HCEC 1CT (cell line): Measurements from ENCODE around the gene ERBB4.

Experiments
- DNase-seq: peaks from one replicate; pipeline ENCODE4 v3.0.0-alpha.2; 2017

ERBB4 gene

GRCh38 chr2:212538305-212539071, at the start of gene ERBB4:
Gene ERBB4, minus strand, starts transcription at chr2:212538802. Its CDS starts 272 bp downstream, at chr2:212538530.
- DNase-seq = no peak

- no peak for DNase-seq
Measured at GRCh38 chr2:212580117-212580516, 41.5 kb upstream of the ERBB4 start.

- DNase-seq = no peak
Measured at GRCh38 chr2:212556296-212556695, 17.7 kb upstream of the ERBB4 start.

- DNase-seq = no peak
Measured at GRCh38 chr2:212554233-212554632, 15.6 kb upstream of the ERBB4 start.

GRCh38 chr2:212549941-212550340, 11.3 kb upstream of the ERBB4 start:
- DNase-seq = no peak

GRCh38 chr2:212549463-212549862, 10.9 kb upstream of the ERBB4 start:
- DNase-seq = no peak

GRCh38 chr2:212548455-212548819, 9.8 kb upstream of the ERBB4 start:
- DNase-seq = peak; percentile 59

- DNase-seq = no peak
Measured at GRCh38 chr2:212547716-212548454, 9.3 kb upstream of the ERBB4 start.

- no peak for DNase-seq
Measured at GRCh38 chr2:212546669-212547068, 8.1 kb upstream of the ERBB4 start.

GRCh38 chr2:212540341-212540740, 1.7 kb upstream of the ERBB4 start:
- DNase-seq = no peak

GRCh38 chr2:212539072-212539880, 674 bp upstream of the ERBB4 start:
- peak; percentile 19 for DNase-seq

- no peak for DNase-seq
Measured at GRCh38 chr2:212537726-212538304, 787 bp downstream of the ERBB4 start.

- DNase-seq = peak; percentile 25
Measured at GRCh38 chr2:212536817-212537725, 1.5 kb downstream of the ERBB4 start.

GRCh38 chr2:212535996-212536816, 2.4 kb downstream of the ERBB4 start:
- DNase-seq = no peak

- no peak for DNase-seq
Measured at GRCh38 chr2:212534336-212534735, 4.3 kb downstream of the ERBB4 start.

GRCh38 chr2:212532585-212532984, 6.0 kb downstream of the ERBB4 start:
- no peak for DNase-seq

GRCh38 chr2:212532087-212532486, 6.5 kb downstream of the ERBB4 start:
- DNase-seq = no peak

- DNase-seq = no peak
Measured at GRCh38 chr2:212531499-212531898, 7.1 kb downstream of the ERBB4 start.

GRCh38 chr2:212530991-212531390, 7.6 kb downstream of the ERBB4 start:
- no peak for DNase-seq

- DNase-seq = no peak
Measured at GRCh38 chr2:212530373-212530772, 8.2 kb downstream of the ERBB4 start.
